Mucosa of stomach (tissue), 1 donor: ENCODE data around the gene OOSP1.

Experiments used
- H3K27me3 ChIP-seq: one replicate; pipeline ENCODE4 v1.7.0; 2013; ENCODE audit warnings: mild to moderate bottlenecking, low read length; ENCODE audit not compliant: control insufficient read depth, insufficient read depth
- H3K36me3 ChIP-seq: one replicate; pipeline ENCODE4 v1.7.0; 2013; ENCODE audit warnings: low read length; ENCODE audit not compliant: control insufficient read depth, insufficient read depth
- H3K4me1 ChIP-seq: one replicate; pipeline ENCODE4 v1.7.0; 2013; ENCODE audit warnings: mild to moderate bottlenecking, low read length; ENCODE audit not compliant: control insufficient read depth, insufficient read depth
- H3K4me3 ChIP-seq: one replicate; pipeline ENCODE4 v1.7.0; 2013; ENCODE audit warnings: low read length
- H3K9ac ChIP-seq: one replicate; pipeline ENCODE4 v1.7.0; 2013; ENCODE audit warnings: mild to moderate bottlenecking, low read length, moderate library complexity
- H3K9me3 ChIP-seq: one replicate; pipeline ENCODE4 v1.7.0; 2013; ENCODE audit warnings: mild to moderate bottlenecking, low read length, moderate library complexity; ENCODE audit not compliant: control insufficient read depth
- donor health status: Pancreatic carcinoma.

The OOSP1 gene

GRCh38 chr11:59997800-59998199, 59.6 kb downstream of the OOSP1 start:
- no peak overlapping the region for H3K9ac ChIP-seq
- no peaks in the 10 kb centered on the region for H3K9me3 ChIP-seq
- H3K4me1 ChIP-seq, result no peaks in the 10 kb centered on the region
- no peaks in the 10 kb centered on the region for H3K36me3 ChIP-seq
- no peak overlapping the region for H3K4me3 ChIP-seq
- no peaks in the 10 kb centered on the region for H3K27me3 ChIP-seq

GRCh38 chr11:59999691-60000090, 61.5 kb downstream of the OOSP1 start:
- no peak overlapping the region for H3K9ac ChIP-seq
- H3K36me3 ChIP-seq, result no peaks in the 10 kb centered on the region
- H3K27me3 ChIP-seq, result no peaks in the 10 kb centered on the region
- H3K4me1 ChIP-seq, result no peaks in the 10 kb centered on the region
- H3K9me3 ChIP-seq, result no peaks in the 10 kb centered on the region
- no peak overlapping the region for H3K4me3 ChIP-seq

GRCh38 chr11:60003729-60004128, 65.5 kb downstream of the OOSP1 start:
- Histone ChIP-seq H3K4me1 (no peaks in the 10 kb centered on the region), H3K27me3 (no peaks in the 10 kb centered on the region), H3K36me3 (no peaks in the 10 kb centered on the region), H3K9ac (no peak overlapping the region), H3K4me3 (no peak overlapping the region), H3K9me3 (no peaks in the 10 kb centered on the region)

GRCh38 chr11:60005360-60005759, 67.1 kb downstream of the OOSP1 start:
- no peak overlapping the region for H3K4me3 ChIP-seq

More at GRCh38 chr11:60005360-60005759, 67.1 kb downstream of the OOSP1 start:
- Histone ChIP-seq H3K27me3 (no peaks in the 10 kb centered on the region), H3K9me3 (no peaks in the 10 kb centered on the region), H3K4me1 (no peaks in the 10 kb centered on the region), H3K9ac (no peak overlapping the region), H3K36me3 (no peaks in the 10 kb centered on the region)
